ENCODE results near the gene ECSIT.
"Not testable (repeated sequence)": the region's sequence is repeated elsewhere in the genome, so short reads cannot be mapped to it uniquely, and the experiment has no call there.

The ECSIT gene, protein sequence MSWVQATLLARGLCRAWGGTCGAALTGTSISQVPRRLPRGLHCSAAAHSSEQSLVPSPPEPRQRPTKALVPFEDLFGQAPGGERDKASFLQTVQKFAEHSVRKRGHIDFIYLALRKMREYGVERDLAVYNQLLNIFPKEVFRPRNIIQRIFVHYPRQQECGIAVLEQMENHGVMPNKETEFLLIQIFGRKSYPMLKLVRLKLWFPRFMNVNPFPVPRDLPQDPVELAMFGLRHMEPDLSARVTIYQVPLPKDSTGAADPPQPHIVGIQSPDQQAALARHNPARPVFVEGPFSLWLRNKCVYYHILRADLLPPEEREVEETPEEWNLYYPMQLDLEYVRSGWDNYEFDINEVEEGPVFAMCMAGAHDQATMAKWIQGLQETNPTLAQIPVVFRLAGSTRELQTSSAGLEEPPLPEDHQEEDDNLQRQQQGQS

DNA sequence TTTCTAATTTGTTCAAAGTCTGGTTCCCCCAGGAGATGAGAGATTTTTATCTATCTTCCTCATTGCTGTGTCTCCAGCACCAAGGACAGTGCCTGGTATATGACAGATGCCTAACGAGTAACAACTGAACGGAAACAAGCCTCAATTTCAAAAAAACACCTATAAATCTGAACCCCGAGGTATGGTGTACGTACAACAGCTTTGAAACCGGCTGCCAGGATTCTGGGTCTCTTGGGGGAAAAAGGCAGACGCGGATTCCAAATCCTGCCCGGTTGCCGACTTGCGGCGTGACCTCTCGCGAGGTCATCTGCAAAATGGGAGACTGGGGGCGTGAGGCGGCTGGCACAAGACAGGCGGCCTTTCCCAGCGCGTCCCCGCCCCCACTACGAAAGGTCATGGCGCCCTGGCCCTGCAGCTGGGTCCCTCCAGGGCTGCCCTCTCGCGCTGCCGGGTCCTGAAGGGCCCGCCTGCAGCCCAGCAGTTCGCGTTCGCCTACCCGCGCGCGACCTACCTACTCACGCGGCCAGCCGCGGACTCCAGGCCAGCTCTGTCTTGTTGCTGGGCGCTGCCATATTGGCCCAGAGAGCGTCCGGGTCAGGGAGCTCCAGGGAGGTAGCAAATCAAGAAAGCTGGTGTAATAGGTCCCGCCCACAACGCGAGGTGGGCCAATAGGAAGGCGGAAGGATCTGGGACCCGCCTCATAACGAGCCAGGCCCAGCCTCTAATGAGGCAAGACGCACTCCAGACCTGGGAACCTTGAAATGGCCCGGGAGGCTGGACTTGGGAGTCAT is at the start of gene ECSIT:
Gene ECSIT, minus strand, starts transcription at position 584 of the 791 bp plus-strand sequence. CDS start 9,964 bp downstream, outside the sequence.
- Mint-ChIP-seq H3K36me3 (peaks cover 2% of the 10 kb centered on the region), H3K4me1 (peaks cover 28% of the 10 kb centered on the region), H3K9me3 (no peaks in the 10 kb centered on the region), H3K4me3 (peak within 1 kb of the TSS; percentile 96), H3K27ac (peak within 1 kb of the TSS; percentile 93), H3K27me3 (no peaks in the 10 kb centered on the region)

- Mint-ChIP-seq H3K4me3 (peak within 1 kb of the TSS; percentile 77), H3K27ac (peak within 1 kb of the TSS; percentile 59), H3K4me1 (peaks cover 27% of the 10 kb centered on the region)
Measured at GRCh38 chr19:11577451-11578257, 48.7 kb upstream of the ECSIT start, which contains the start of gene ACP5. Gene ACP5, minus strand, starts transcription at chr19:11577645. Its CDS starts 328 bp downstream, at chr19:11577317.

GRCh38 chr19:11576227-11576626 is 47.3 kb upstream of the ECSIT start:
- Mint-ChIP-seq H3K4me3 (no peak overlapping the region), H3K27me3 (no peaks in the 10 kb centered on the region), H3K4me1 (peaks cover 15% of the 10 kb centered on the region), H3K36me3 (no peaks in the 10 kb centered on the region), H3K9me3 (no peaks in the 10 kb centered on the region), H3K27ac (no peak overlapping the region)

More at GRCh38 chr19:11577451-11578257, 48.7 kb upstream of the ECSIT start, which contains the start of gene ACP5:
- Mint-ChIP-seq H3K9me3 (no peaks in the 10 kb centered on the region), H3K27me3 (no peaks in the 10 kb centered on the region), H3K36me3 (no peaks in the 10 kb centered on the region)

DNA sequence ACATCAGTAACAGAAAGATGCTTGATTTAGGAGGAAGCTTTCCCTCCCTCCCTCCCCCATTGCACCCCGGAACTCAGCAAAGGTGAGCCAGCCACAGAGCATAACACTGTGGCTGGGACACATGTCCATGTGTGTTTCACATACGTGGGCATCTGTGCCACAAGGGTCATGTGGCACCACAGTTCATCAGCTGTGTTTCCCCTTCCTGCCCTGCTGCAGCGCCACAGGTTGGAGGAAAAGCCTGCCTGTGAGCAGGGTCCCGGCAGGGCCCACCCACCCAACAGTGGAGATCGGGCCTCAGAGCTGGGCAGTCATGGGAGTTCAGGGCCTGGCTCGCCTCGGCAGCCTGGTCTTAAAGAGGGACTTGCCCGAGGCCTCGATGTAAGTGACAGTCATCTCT is 45.8 kb upstream of the ECSIT start:
- H3K4me3 Mint-ChIP-seq: no peak overlapping the region
- H3K27me3 Mint-ChIP-seq: no peaks in the 10 kb centered on the region
- H3K36me3 Mint-ChIP-seq: no peaks in the 10 kb centered on the region
- no peak overlapping the region for H3K27ac Mint-ChIP-seq
- H3K4me1 Mint-ChIP-seq: peaks cover 6% of the 10 kb centered on the region
- no peaks in the 10 kb centered on the region for H3K9me3 Mint-ChIP-seq

GRCh38 chr19:11573763-11574162 is 44.8 kb upstream of the ECSIT start:
- H3K4me3 Mint-ChIP-seq, H3K9me3 Mint-ChIP-seq, H3K36me3 Mint-ChIP-seq, H3K27ac Mint-ChIP-seq, H3K4me1 Mint-ChIP-seq, H3K27me3 Mint-ChIP-seq: not testable (repeated sequence)

DNA sequence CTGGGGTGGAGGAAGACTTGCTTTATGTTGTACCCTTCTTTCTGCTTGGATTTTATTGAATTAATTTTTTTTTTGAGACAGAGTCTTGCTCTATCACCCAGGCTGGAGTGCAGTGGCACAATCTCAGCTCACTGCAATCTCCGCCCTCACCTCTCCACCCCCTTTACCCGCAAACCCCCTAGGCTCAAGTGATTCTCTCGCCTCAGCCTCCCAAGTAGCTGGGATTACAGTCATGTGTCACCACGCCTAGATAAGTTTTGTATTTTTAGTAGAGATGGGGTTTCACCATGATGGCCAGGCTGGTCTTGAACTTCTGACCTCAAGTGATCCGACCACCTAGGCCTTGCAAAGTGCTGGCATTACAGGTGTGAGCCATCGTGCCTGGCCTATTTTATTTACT is 44.4 kb upstream of the ECSIT start:
- H3K4me3 Mint-ChIP-seq, H3K36me3 Mint-ChIP-seq, H3K4me1 Mint-ChIP-seq, H3K9me3 Mint-ChIP-seq, H3K27me3 Mint-ChIP-seq, H3K27ac Mint-ChIP-seq: not testable (repeated sequence)

DNA sequence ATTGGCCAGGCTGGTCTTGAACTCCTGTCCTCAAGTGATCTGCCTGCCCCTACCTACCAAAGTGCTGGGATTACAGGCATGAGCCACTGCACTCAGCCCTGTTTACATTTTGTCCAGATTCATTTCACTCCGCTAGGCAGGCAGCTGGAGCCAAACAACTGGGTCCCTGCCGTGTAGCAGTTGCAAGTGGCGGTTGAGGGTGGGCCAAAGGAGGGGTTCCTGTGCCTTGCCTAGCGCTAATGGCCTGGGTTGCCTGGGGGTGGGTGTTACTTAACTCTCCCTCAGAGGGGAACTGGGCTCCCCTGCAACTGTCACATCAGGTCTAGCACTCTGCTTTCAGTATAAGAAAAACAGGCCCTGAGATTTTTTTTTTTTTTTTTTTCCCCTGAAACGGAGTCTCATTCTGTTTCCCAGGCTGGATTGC is 41.1 kb upstream of the ECSIT start:
- no peaks in the 10 kb centered on the region for H3K36me3 Mint-ChIP-seq
- no peaks in the 10 kb centered on the region for H3K27me3 Mint-ChIP-seq
- no peak overlapping the region for H3K4me3 Mint-ChIP-seq
- H3K4me1 Mint-ChIP-seq: no peaks in the 10 kb centered on the region
- H3K9me3 Mint-ChIP-seq: no peaks in the 10 kb centered on the region
- no peak overlapping the region for H3K27ac Mint-ChIP-seq

DNA sequence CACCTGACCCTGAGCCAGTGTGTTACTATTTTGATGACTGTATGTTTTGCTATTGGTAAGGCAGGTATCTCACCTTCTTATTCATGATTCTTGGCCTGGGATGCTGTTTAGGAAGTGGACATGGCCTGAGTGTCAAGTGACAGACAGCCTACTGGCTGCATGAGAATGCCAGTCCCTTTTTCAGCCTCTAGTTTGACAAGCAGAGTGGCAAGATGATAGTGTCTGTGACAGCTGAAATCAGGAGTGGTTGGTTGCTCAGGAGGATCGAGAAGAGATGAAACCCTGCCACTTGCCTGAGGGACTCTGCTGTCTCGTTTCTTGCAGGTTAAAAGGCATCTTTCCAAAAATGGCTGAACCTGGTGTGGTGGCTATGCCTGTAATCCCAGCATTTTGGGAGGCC is 37.2 kb upstream of the ECSIT start:
- no peaks in the 10 kb centered on the region for H3K36me3 Mint-ChIP-seq
- no peak overlapping the region for H3K27ac Mint-ChIP-seq
- no peaks in the 10 kb centered on the region for H3K27me3 Mint-ChIP-seq
- H3K4me3 Mint-ChIP-seq: no peak overlapping the region
- H3K4me1 Mint-ChIP-seq: peaks cover 3% of the 10 kb centered on the region
- H3K9me3 Mint-ChIP-seq: no peaks in the 10 kb centered on the region

- H3K36me3 Mint-ChIP-seq, H3K9me3 Mint-ChIP-seq, H3K4me1 Mint-ChIP-seq, H3K27ac Mint-ChIP-seq, H3K27me3 Mint-ChIP-seq, H3K4me3 Mint-ChIP-seq: not testable (repeated sequence)
Measured at GRCh38 chr19:11565649-11565980, 36.7 kb upstream of the ECSIT start.

DNA sequence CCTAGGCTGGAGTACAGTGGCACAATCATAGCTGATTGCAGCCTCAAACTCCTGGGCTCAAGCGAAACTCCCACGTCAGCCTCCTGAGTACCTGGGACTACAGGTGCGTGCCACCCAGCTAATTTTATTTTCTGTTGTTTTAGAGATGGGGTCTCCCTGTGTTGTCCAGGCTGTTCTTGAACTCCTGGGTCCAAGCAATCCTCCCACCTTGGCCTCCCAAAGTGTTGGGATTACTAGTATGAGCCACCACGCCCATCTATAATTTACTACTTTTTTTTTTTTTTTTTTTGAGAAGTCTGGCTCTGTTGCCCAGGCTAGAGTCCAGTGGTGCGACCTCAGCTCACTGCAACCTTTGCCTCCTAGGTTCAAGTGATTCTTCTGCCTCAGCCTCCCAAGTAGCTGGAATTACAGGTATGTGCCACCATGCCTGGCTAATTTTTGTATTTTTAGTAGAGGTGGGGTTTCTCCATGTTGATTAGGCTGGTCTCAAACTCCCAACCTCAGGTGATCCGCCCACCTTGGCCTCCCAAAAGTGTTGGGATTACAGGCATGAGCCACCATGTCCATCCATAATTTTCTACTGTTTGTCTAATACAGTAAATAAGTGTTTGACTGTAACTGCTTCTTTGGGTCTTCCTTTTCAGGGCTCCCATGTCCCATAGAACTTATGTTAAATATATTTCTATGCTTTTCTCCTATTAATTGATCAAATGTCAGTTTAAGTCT is 35.3 kb upstream of the ECSIT start:
- peaks cover 15% of the 10 kb centered on the region for H3K4me1 Mint-ChIP-seq
- H3K27me3 Mint-ChIP-seq, H3K9me3 Mint-ChIP-seq, H3K4me3 Mint-ChIP-seq, H3K27ac Mint-ChIP-seq, H3K36me3 Mint-ChIP-seq: not testable (repeated sequence)

GRCh38 chr19:11563532-11563931 is 34.6 kb upstream of the ECSIT start:
- Mint-ChIP-seq H3K4me3 (no peak overlapping the region), H3K27ac (no peak overlapping the region), H3K27me3 (no peaks in the 10 kb centered on the region), H3K9me3 (no peaks in the 10 kb centered on the region), H3K4me1 (peaks cover 18% of the 10 kb centered on the region), H3K36me3 (no peaks in the 10 kb centered on the region)

- peaks cover 37% of the 10 kb centered on the region for H3K4me1 Mint-ChIP-seq
- no peaks in the 10 kb centered on the region for H3K9me3 Mint-ChIP-seq
- H3K36me3 Mint-ChIP-seq: peaks cover 2% of the 10 kb centered on the region
- H3K27me3 Mint-ChIP-seq: no peaks in the 10 kb centered on the region
- peak overlapping the region; percentile 98 for H3K4me3 Mint-ChIP-seq
- peak overlapping the region; percentile 0 for H3K27ac Mint-ChIP-seq
Measured at GRCh38 chr19:11560404-11561051, 31.6 kb upstream of the ECSIT start.

DNA sequence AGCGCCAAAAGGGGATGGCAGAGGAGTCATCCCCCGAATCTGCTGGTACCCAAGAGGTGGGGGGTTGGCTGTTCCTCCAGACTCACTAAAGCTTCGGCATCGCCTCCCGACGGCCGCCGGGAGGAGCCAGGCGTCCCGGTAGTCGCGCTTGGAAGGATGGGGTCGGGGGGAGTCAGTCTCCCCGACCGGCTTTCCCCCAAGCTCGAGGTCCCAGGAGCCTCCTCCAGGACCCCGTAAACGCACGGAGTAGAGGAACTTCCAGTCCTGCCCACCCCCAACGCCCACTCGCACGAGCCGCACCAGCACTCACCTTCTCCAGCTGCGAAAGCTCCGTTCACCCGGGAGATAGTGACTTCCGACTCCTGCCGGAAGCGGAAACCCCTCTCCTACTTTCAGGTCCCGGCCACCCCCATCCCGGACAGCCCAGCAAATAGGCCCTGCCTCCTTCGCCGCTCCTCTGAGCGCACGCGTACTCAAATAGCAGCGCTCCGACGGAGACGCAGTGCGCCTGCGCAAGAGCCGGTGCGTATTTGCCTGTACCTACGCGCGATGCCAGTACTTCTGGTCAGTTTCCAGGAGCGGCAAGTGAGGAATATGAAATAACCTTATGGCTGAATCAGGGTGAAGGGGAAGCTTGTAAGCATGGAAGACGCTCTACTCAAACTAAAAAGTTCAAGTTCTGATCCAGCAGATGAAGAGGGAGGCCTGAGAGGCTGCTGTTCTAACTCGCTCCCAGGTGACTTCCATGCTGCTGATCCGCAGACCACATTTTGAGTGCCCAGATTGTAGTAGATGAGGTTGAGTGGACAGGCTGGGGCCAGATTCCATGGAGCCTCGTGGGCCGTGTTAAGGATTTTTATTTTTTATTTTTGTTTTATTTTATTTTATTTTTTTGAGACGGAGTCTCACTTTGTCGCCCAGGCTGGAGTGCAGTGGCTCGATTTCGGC is 30.2 kb upstream of the ECSIT start, which contains the start of gene ELOF1:
Gene ELOF1, minus strand, starts transcription at position 350 of the 948 bp plus-strand sequence. CDS start 4,883 bp downstream, outside the sequence.
- Mint-ChIP-seq H3K27me3 (no peaks in the 10 kb centered on the region), H3K9me3 (no peaks in the 10 kb centered on the region), H3K4me1 (peaks cover 42% of the 10 kb centered on the region), H3K4me3 (peak within 1 kb of the TSS; percentile 98), H3K27ac (peak within 1 kb of the TSS; percentile 99), H3K36me3 (peaks cover 2% of the 10 kb centered on the region)
